GM12872 (cell line): ENCODE measurements around the gene CERS6.
A peak's percentile ranks its signal among the peaks of the same experiment; 100 is the strongest.

ENCODE experiments used
- CTCF ChIP-seq: IDR thresholded peaks from 3 replicates; pipeline ENCODE4 v1.5.1; 2011; ENCODE audit warnings: low read depth, mild to moderate bottlenecking, low read length, moderate library complexity; ENCODE audit not compliant: insufficient read depth

Gene CERS6

GRCh38 chr2:168462543-168463045, 6.5 kb downstream of the CERS6 start:
- TF ChIP-seq CTCF, result no peak

GRCh38 chr2:168465594-168465993, 9.5 kb downstream of the CERS6 start:
- TF ChIP-seq CTCF, result no peak

GRCh38 chr2:168466190-168466737, 10.2 kb downstream of the CERS6 start:
- TF ChIP-seq CTCF, result no peak

GRCh38 chr2:168466834-168467565, 10.9 kb downstream of the CERS6 start:
- TF ChIP-seq CTCF, result no peak

- TF ChIP-seq CTCF, result no peak
Observed at GRCh38 chr2:168467729-168468128, 11.7 kb downstream of the CERS6 start.

GRCh38 chr2:168468354-168468753, 12.3 kb downstream of the CERS6 start:
- no peak for TF ChIP-seq CTCF

GRCh38 chr2:168469281-168469988, 13.4 kb downstream of the CERS6 start:
- TF ChIP-seq CTCF, result peak; percentile 33; the same call in 1 of the 3 replicates
